ENCODE data around the gene MTHFD2.

MTHFD2 gene

DNA sequence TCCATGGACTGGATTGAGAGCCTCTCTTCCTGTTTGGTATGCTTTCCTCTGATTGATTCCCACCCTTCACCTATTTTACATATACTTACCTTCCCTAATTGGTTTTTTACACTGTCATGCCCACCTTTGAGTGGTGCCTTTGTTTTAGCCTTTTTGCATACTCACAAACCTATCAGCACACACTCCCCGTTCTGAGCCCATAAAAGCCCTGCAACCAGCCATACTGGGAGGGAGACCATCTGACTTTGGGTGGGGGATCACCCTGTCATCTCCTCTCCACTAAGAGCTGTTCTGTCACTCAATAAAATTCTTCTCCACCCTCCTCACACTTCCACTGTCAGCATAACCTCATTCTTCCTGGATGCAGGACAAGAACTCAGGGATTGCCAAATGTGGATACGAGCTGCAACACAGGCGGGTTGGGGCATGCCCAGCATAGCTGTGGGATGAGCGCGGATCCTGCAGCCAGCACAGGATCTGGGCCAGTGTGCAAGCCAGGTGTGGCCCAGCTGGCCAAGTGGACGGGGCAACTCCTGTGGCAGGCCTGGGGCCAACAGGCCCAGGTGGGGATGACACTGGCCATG lies 10.3 kb upstream of the MTHFD2 start:
- no peak for TF ChIP-seq FOXP2 (optimal IDR thresholded peaks at IDR 0.05; ENCODE audit: control extremely low read depth, extremely low read length, insufficient read depth)
- no peak for TF ChIP-seq EZH2 (IDR thresholded peaks at IDR 0.05)
- TF ChIP-seq POLR2AphosphoS5 (IDR thresholded peaks at IDR 0.05; ENCODE audit: borderline replicate concordance, low read depth, low read length): no peak
- H3K27ac ChIP-seq: no peak overlapping the region
- H3K36me3 ChIP-seq (ENCODE audit: insufficient read depth, low read length): no peaks in the 10 kb centered on the region
- H3K4me3 ChIP-seq: no peak overlapping the region
- DNase-seq (ENCODE audit: low read depth, low spot score): no peak
- no peaks in the 10 kb centered on the region for H3K9me3 ChIP-seq (ENCODE audit: low read depth, low read length)
- no peak overlapping the region for H3K9ac ChIP-seq (ENCODE audit: insufficient read length)

DNA sequence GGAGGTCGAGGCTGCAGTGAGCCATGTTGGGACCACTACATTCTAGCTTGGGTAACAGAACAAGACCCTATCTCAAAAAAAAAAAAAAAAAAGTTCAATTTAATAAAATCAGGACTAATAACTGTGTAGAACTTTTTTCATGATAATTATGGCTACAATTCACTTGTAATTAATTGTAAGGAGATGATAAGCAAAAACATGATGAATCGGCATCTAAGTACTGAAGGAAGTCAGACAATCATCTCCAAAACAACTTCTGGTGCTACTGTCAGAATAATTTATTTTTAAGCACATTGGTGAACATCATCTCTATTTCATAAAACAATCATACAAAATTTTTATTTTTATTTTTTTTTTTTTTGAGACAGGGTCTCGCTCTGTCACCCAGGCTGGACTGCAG lies 9.7 kb upstream of the MTHFD2 start:
- Histone ChIP-seq H3K9ac (ENCODE audit: insufficient read length) (no peak overlapping the region), H3K9me3 (ENCODE audit: low read depth, low read length) (no peaks in the 10 kb centered on the region), H3K27ac (no peak overlapping the region), H3K4me3 (no peak overlapping the region), H3K36me3 (ENCODE audit: insufficient read depth, low read length) (no peaks in the 10 kb centered on the region)
- no peak for DNase-seq (ENCODE audit: low read depth, low spot score)
- TF ChIP-seq FOXP2 (optimal IDR thresholded peaks at IDR 0.05; ENCODE audit: control extremely low read depth, extremely low read length, insufficient read depth) (no peak), POLR2AphosphoS5 (IDR thresholded peaks at IDR 0.05; ENCODE audit: borderline replicate concordance, low read depth, low read length) (no peak), EZH2 (IDR thresholded peaks at IDR 0.05) (no peak)

- Histone ChIP-seq H3K9me3 (ENCODE audit: low read depth, low read length) (no peaks in the 10 kb centered on the region), H3K36me3 (ENCODE audit: insufficient read depth, low read length) (no peaks in the 10 kb centered on the region), H3K9ac (ENCODE audit: insufficient read length) (no peak overlapping the region), H3K27ac (no peak overlapping the region), H3K4me3 (no peak overlapping the region)
- TF ChIP-seq FOXP2 (optimal IDR thresholded peaks at IDR 0.05; ENCODE audit: control extremely low read depth, extremely low read length, insufficient read depth): no peak
- TF ChIP-seq POLR2AphosphoS5 (IDR thresholded peaks at IDR 0.05; ENCODE audit: borderline replicate concordance, low read depth, low read length): no peak
- no peak for TF ChIP-seq EZH2 (IDR thresholded peaks at IDR 0.05)
- DNase-seq (ENCODE audit: low read depth, low spot score): no peak
These were observed 6.6 kb upstream of the MTHFD2 start for GRCh38 chr2:74191596-74192380.

DNA sequence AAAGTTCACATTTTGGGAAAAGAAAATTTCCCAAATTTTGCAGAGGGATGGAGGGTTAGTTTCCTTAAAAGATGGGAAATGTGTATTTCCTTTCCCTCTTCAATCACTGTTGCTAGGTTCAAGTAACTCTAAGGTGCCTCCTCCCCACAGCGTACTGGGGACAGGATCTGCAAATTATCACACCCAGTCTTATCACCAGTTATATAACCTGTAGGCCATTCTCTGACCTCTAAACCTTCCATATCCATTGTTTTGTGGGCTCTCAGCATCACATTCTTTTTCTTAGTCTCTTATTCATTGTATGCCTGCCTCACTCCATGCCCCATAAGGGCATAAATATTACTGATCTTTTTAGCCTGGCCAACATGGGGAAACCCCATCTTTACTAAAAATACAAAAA lies 3.6 kb upstream of the MTHFD2 start:
- Histone ChIP-seq H3K4me3 (no peak overlapping the region), H3K9ac (ENCODE audit: insufficient read length) (no peak overlapping the region), H3K9me3 (ENCODE audit: low read depth, low read length) (no peaks in the 10 kb centered on the region), H3K27ac (no peak overlapping the region), H3K36me3 (ENCODE audit: insufficient read depth, low read length) (0 out of 2 replicates have a peak, but pooled peaks cover 2% of the 10 kb centered on the region)
- no peak for TF ChIP-seq FOXP2 (optimal IDR thresholded peaks at IDR 0.05; ENCODE audit: control extremely low read depth, extremely low read length, insufficient read depth)
- TF ChIP-seq EZH2 (IDR thresholded peaks at IDR 0.05): no peak
- TF ChIP-seq POLR2AphosphoS5 (IDR thresholded peaks at IDR 0.05; ENCODE audit: borderline replicate concordance, low read depth, low read length): no peak
- no peak for DNase-seq (ENCODE audit: low read depth, low spot score)

- TF ChIP-seq EZH2 (IDR thresholded peaks at IDR 0.05) (no peak), POLR2AphosphoS5 (IDR thresholded peaks at IDR 0.05; ENCODE audit: borderline replicate concordance, low read depth, low read length) (no peak), FOXP2 (optimal IDR thresholded peaks at IDR 0.05; ENCODE audit: control extremely low read depth, extremely low read length, insufficient read depth) (no peak)
- no peak overlapping the region for H3K27ac ChIP-seq
- no peaks in the 10 kb centered on the region for H3K9me3 ChIP-seq (ENCODE audit: low read depth, low read length)
- DNase-seq (ENCODE audit: low read depth, low spot score): no peak
- H3K9ac ChIP-seq (ENCODE audit: insufficient read length): no peak overlapping the region
- H3K4me3 ChIP-seq: no peak overlapping the region
- H3K36me3 ChIP-seq (ENCODE audit: insufficient read depth, low read length): peaks cover 22% of the 10 kb centered on the region
These were observed 1.4 kb upstream of the MTHFD2 start for GRCh38 chr2:74197049-74197448.

GRCh38 chr2:74198023-74198460 lies 373 bp upstream of the MTHFD2 start:
- Histone ChIP-seq H3K4me3 (peak overlapping the region; percentile 99), H3K27ac (peak overlapping the region; percentile 69; the same call in 1 of the 2 replicates), H3K36me3 (ENCODE audit: insufficient read depth, low read length) (peaks cover 32% of the 10 kb centered on the region), H3K9ac (ENCODE audit: insufficient read length) (no peak overlapping the region), H3K9me3 (ENCODE audit: low read depth, low read length) (no peaks in the 10 kb centered on the region)
- no peak for DNase-seq (ENCODE audit: low read depth, low spot score)
- no peak for TF ChIP-seq EZH2 (IDR thresholded peaks at IDR 0.05)

DNA sequence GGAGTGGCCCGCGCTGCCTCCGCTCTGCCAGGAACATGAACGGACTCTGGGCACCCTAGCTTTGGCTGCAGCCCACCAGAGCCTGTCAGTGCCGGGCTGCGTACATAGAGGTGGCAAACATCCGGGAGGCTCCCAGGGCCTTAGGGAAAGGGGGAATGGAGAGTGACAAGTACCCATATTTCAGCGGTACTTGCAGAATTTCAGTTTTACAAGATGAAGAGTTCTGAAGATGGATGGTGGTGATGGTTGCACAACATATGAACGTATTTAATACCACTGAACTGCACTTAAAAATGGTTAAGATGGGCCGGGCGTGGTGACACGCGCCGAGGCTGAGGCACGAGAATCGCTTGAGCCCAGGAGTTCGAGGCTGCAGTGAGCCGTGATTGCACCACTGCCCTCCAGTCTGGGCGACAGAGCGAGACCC lies 873 bp downstream of the MTHFD2 start:
- TF ChIP-seq POLR2AphosphoS5 (IDR thresholded peaks at IDR 0.05; ENCODE audit: borderline replicate concordance, low read depth, low read length) (no peak; the same call in 1 of the 2 replicates), EZH2 (IDR thresholded peaks at IDR 0.05) (no peak), FOXP2 (optimal IDR thresholded peaks at IDR 0.05; ENCODE audit: control extremely low read depth, extremely low read length, insufficient read depth) (no peak)
- Histone ChIP-seq H3K27ac (peak overlapping the region; percentile 98), H3K9ac (ENCODE audit: insufficient read length) (peak overlapping the region; percentile 100), H3K4me3 (peak overlapping the region; percentile 99), H3K9me3 (ENCODE audit: low read depth, low read length) (no peaks in the 10 kb centered on the region), H3K36me3 (ENCODE audit: insufficient read depth, low read length) (peaks cover 44% of the 10 kb centered on the region)
- no peak for DNase-seq (ENCODE audit: low read depth, low spot score)

DNA sequence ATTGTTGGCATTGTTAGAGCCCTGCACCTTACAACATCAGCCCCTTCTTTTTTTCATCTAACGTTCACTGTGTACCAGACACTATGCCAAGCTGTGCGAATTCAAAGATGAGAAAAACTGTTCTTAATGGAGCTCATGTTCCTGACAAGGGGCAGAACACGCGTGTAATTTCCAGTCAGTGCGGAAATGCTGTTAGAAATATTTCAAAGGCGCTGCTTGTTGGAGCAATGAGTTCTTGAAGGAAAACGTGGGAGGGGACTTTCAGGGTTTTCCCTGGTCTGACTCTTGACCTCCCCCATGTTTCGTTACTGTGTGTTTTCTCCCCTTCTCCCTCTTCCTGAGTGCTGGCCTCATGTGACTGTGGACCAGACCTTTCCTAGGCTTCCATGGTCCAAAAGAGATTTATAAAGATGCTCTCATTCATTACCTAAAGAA lies 1.5 kb downstream of the MTHFD2 start:
- TF ChIP-seq POLR2AphosphoS5 (IDR thresholded peaks at IDR 0.05; ENCODE audit: borderline replicate concordance, low read depth, low read length) (no peak), EZH2 (IDR thresholded peaks at IDR 0.05) (no peak), FOXP2 (optimal IDR thresholded peaks at IDR 0.05; ENCODE audit: control extremely low read depth, extremely low read length, insufficient read depth) (no peak)
- peaks cover 50% of the 10 kb centered on the region for H3K36me3 ChIP-seq (ENCODE audit: insufficient read depth, low read length)

More for the DNA sequence above, 1.5 kb downstream of the MTHFD2 start:
- H3K27ac ChIP-seq: peak overlapping the region; percentile 98; the same call in 1 of the 2 replicates
- peak overlapping the region; percentile 100 for H3K9ac ChIP-seq (ENCODE audit: insufficient read length)
- no peak for DNase-seq (ENCODE audit: low read depth, low spot score)
- H3K9me3 ChIP-seq (ENCODE audit: low read depth, low read length): no peaks in the 10 kb centered on the region
- peak overlapping the region; percentile 99 for H3K4me3 ChIP-seq

All from SK-N-MC (cell line).